CD4-positive, alpha-beta T cell (primary cell): Measurements from ENCODE around the gene KRT13. TPM values are rescaled to one million over a fixed set of nuclear protein-coding genes. Genes with fewer than 3 reads are reported as not detected.

Experiments
- ATAC-seq: fragments of 200-7000 bp; cut with Tn5 transposase; one replicate; pipeline ENCODE4 v1.10.0; 2022; ENCODE audit warnings: mild to moderate bottlenecking; ENCODE audit not compliant: poor library complexity
- CTCF ChIA-PET: fragments of 350-600 bp; sonication (Branson Sonifier 250); formaldehyde crosslinking; loops from one replicate; lab custom pipeline; 2021; ENCODE audit warnings: antibody characterized with exemption, inconsistent platforms; lab: Charles Lee
- POLR2A ChIA-PET: fragments of 350-600 bp; sonication (Branson Sonifier 250); formaldehyde crosslinking; loops from one replicate; lab custom pipeline; 2021; ENCODE audit warnings: antibody characterized with exemption, inconsistent platforms; lab: Charles Lee
- DNase-seq, 14 experiments: peaks; one replicate each; pipeline ENCODE4 v3.0.0-alpha.2; 2013 to 2020; ENCODE audit warnings: mixed read lengths in 2 of 14
- H3K27ac ChIP-seq, 2 donors: one replicate each; pipeline versions ENCODE4 v1.5.1 to v1.7.0; 2013; ENCODE audit warnings: low read length in 2 of 2, low read depth in 1 of 2, mild to moderate bottlenecking in 1 of 2
- H3K27me3 ChIP-seq, 2 experiments: 1 replicate in 1 of 2; 2 replicates in 1 of 2; pipeline versions ENCODE4 v1.6.1 to v1.7.0; 2013; ENCODE audit warnings: low read length in 2 of 2, control low read depth in 1 of 2, mild to moderate bottlenecking in 1 of 2, moderate library complexity in 1 of 2; ENCODE audit not compliant: insufficient read depth in 2 of 2, control insufficient read depth in 1 of 2
- H3K36me3 ChIP-seq: one replicate; pipeline ENCODE4 v1.6.1; 2013; ENCODE audit warnings: low read length, control low read depth; ENCODE audit not compliant: insufficient read depth
- H3K4me1 ChIP-seq: one replicate; pipeline ENCODE4 v1.6.1; 2013; ENCODE audit warnings: low read length, control low read depth; ENCODE audit not compliant: insufficient read depth
- H3K4me3 ChIP-seq: one replicate; pipeline ENCODE4 v1.5.1; 2013; ENCODE audit warnings: mild to moderate bottlenecking, low read length, moderate library complexity
- H3K9me3 ChIP-seq, 2 experiments: 1 replicate in 1 of 2; 2 replicates in 1 of 2; pipeline versions ENCODE4 v1.6.1 to v1.7.0; 2013; ENCODE audit warnings: low read length in 2 of 2, mild to moderate bottlenecking in 2 of 2, control low read depth in 1 of 2, moderate library complexity in 1 of 2; ENCODE audit not compliant: control insufficient read depth in 1 of 2, insufficient read depth in 1 of 2
- H3K27ac Mint-ChIP-seq: one replicate; pipeline ENCODE4 v1.8.0; 2020; ENCODE audit warnings: mixed read lengths
- H3K27me3 Mint-ChIP-seq: one replicate; pipeline ENCODE4 v1.8.0; 2021; ENCODE audit warnings: mixed read lengths
- H3K36me3 Mint-ChIP-seq: one replicate; pipeline ENCODE4 v1.8.0; 2021; ENCODE audit warnings: low read depth, mixed read lengths
- H3K4me1 Mint-ChIP-seq: one replicate; pipeline ENCODE4 v1.8.0; 2021; ENCODE audit warnings: low read depth, mixed read lengths
- H3K4me3 Mint-ChIP-seq: one replicate; pipeline ENCODE4 v1.8.0; 2020; ENCODE audit warnings: mild to moderate bottlenecking, mixed read lengths
- H3K9me3 Mint-ChIP-seq: one replicate; pipeline ENCODE4 v1.8.0; 2020; ENCODE audit warnings: mixed read lengths
- CTCF ChIP-seq: fragments of 200-600 bp; IDR thresholded peaks from one replicate; pipeline ENCODE4 v1.8.0; 2022; ENCODE audit warnings: antibody characterized with exemption, mild to moderate bottlenecking
- intact Hi-C, 2 experiments: fragments of 100-400 bp; cut with DNase I in 1 of 2; cut with micrococcal nuclease in 1 of 2; formaldehyde crosslinking; loops; one replicate each; pipeline versions ENCODE4 v1.15.1 to v1.9.0; 2023 to 2025; cut with DNase I, micrococcal nuclease
- total RNA-seq, 174 experiments: library from RNA in 2 of 174; stranded (reverse) in 2 of 174; gene quantifications; one replicate each; pipeline ENCODE4 v1.2.3 and lab custom pipeline; 2021 to 2026

KRT13 gene
- total RNA-seq, 2 experiments from 2014 or later: not detected

- POLR2A ChIA-PET: no interaction called here
- no peaks in the 10 kb centered on the region for H3K9me3 Mint-ChIP-seq
Measured at GRCh38 chr17:41518789-41519449, 13.5 kb upstream of the KRT13 start, which contains the start of gene KRT15. TSS of gene KRT15 (minus strand) at chr17:41518890. CDS start at chr17:41518827, 63 bp downstream.

GRCh38 chr17:41518031-41518430 is 12.6 kb upstream of the KRT13 start:
- Histone ChIP-seq H3K4me1 (no peaks in the 10 kb centered on the region), H3K36me3 (no peaks in the 10 kb centered on the region), H3K4me3 (no peak overlapping the region), H3K27me3 (peaks cover 0 to 5% of the 10 kb centered on the region in 2 experiments), H3K9me3 (no peaks in the 10 kb centered on the region), H3K27ac (no peak overlapping the region)
- DNase-seq (no peak), ATAC-seq (no peak)
- intact Hi-C loops: no loop called here
- H3K4me1 Mint-ChIP-seq: no peaks in the 10 kb centered on the region
- CTCF ChIA-PET: no interaction called here
- POLR2A ChIA-PET: no interaction called here
- no peaks in the 10 kb centered on the region for H3K9me3 Mint-ChIP-seq
- no peak for TF ChIP-seq CTCF
- no peak overlapping the region for H3K4me3 Mint-ChIP-seq
- H3K27ac Mint-ChIP-seq: no peak overlapping the region
- H3K36me3 Mint-ChIP-seq: no peaks in the 10 kb centered on the region
- peaks cover 6% of the 10 kb centered on the region for H3K27me3 Mint-ChIP-seq

More at GRCh38 chr17:41518789-41519449, 13.5 kb upstream of the KRT13 start, which contains the start of gene KRT15:
- H3K27me3 ChIP-seq: peaks cover 0 to 5% of the 10 kb centered on the region in 2 experiments
- Mint-ChIP-seq H3K27me3 (peaks cover 6% of the 10 kb centered on the region), H3K27ac (no peak within 1 kb of the TSS), H3K4me3 (no peak within 1 kb of the TSS), H3K4me1 (no peaks in the 10 kb centered on the region), H3K36me3 (no peaks in the 10 kb centered on the region)
- no peaks in the 10 kb centered on the region for H3K9me3 ChIP-seq
- CTCF ChIA-PET: no interaction called here
- DNase-seq (no peak), ATAC-seq (no peak)
- H3K4me3 ChIP-seq: no peak within 1 kb of the TSS
- no peaks in the 10 kb centered on the region for H3K36me3 ChIP-seq
- no peak within 1 kb of the TSS for H3K27ac ChIP-seq
- intact Hi-C loops: no loop called here
- no peak for TF ChIP-seq CTCF
- no peaks in the 10 kb centered on the region for H3K4me1 ChIP-seq

- ChIA-PET POLR2A (interaction anchor here (0.5 kb wide), 1 partner anchor 22 kb away, joined by 3 read pairs; no protein-coding TSS in a partner anchor), CTCF (no interaction called here)
- Histone ChIP-seq H3K4me1 (no peaks in the 10 kb centered on the region), H3K27me3 (peaks cover 0 to 5% of the 10 kb centered on the region in 2 experiments), H3K4me3 (no peak overlapping the region), H3K36me3 (no peaks in the 10 kb centered on the region), H3K27ac (no peak overlapping the region), H3K9me3 (no peaks in the 10 kb centered on the region)
- intact Hi-C loops: no loop called here
- no peak overlapping the region for H3K27ac Mint-ChIP-seq
- peaks cover 6% of the 10 kb centered on the region for H3K27me3 Mint-ChIP-seq
- H3K36me3 Mint-ChIP-seq: no peaks in the 10 kb centered on the region
- no peaks in the 10 kb centered on the region for H3K9me3 Mint-ChIP-seq
- DNase-seq (no peak), ATAC-seq (no peak)
- TF ChIP-seq CTCF: no peak
- H3K4me3 Mint-ChIP-seq: no peak overlapping the region
- no peaks in the 10 kb centered on the region for H3K4me1 Mint-ChIP-seq
Measured at GRCh38 chr17:41516830-41517283, 11.4 kb upstream of the KRT13 start.
